GM19023 (cell line): Measurements from ENCODE around the gene CBX1.
"Not testable (repeated sequence)": the region's sequence is repeated elsewhere in the genome, so short reads cannot be mapped to it uniquely, and the experiment has no call there.

ENCODE experiments used
- ATAC-seq: cut with Tn5 transposase; IDR thresholded peaks from one replicate; pipeline ENCODE4 v1.9.1; 2021; ENCODE audit warnings: mild to moderate bottlenecking, moderate library complexity; ENCODE audit not compliant: unreplicated experiment

Gene CBX1

DNA sequence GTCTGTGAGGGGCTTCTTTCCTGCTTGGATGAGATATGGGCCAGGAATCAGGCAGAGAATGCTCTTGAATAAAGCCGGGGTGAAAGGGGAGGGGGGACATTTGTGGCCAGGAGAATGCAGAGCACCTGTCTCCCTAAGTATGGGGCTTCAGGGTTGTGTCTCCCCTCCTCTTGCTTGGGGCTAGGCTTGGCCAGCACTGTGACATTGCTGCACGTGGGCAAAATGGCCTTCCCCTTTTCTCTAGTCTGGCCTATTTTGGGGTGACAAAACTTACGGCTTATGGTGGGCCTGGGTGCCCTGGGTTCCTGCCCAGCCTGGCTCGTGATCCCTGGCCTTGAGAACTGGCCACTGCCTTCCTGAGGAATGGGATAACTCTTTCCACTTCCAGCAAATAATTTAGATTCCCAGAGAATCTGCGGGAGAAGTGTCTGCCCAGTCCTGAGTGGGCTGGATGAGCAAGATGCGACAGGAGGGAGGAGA is 47.5 kb downstream of the CBX1 start:
- no peak for ATAC-seq

DNA sequence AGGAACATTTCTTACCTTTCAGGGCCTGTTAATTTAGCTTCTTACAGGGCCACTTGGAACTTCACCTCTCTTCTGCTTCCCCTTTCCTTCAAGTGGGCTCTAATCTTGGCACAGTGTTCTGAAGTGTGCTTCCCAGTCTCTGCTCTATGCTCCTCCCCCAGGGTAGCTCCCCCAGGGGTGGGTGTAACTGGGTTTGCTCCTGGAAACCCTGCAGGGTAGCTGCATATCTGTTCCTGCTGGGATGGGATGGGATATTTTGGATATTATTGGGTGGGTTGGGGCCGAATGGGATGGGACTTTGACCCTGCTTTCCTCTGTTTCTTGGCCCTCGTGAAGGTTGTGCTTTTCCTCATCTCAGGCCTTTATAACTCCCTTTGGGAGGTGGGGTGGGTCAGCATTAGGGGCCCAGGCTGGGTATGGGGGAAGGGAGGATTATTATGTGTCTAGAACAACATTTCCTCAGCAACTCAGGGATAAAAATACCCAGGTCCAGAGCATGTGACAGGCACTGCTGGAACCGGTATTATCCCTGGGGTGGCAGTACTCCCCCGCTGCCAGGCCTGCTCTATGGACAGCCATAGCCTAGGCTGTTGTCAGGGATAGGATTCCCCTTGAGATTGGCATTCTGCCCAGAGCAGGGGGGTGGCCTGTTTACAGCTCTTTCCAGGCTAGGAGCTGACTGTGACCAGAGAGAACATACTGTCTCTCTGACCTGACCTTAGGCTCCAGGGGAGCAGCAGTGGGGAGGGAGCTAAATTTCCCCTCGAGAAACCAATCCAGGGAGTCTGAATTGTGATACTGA is 48.1 kb downstream of the CBX1 start:
- no peak for ATAC-seq

DNA sequence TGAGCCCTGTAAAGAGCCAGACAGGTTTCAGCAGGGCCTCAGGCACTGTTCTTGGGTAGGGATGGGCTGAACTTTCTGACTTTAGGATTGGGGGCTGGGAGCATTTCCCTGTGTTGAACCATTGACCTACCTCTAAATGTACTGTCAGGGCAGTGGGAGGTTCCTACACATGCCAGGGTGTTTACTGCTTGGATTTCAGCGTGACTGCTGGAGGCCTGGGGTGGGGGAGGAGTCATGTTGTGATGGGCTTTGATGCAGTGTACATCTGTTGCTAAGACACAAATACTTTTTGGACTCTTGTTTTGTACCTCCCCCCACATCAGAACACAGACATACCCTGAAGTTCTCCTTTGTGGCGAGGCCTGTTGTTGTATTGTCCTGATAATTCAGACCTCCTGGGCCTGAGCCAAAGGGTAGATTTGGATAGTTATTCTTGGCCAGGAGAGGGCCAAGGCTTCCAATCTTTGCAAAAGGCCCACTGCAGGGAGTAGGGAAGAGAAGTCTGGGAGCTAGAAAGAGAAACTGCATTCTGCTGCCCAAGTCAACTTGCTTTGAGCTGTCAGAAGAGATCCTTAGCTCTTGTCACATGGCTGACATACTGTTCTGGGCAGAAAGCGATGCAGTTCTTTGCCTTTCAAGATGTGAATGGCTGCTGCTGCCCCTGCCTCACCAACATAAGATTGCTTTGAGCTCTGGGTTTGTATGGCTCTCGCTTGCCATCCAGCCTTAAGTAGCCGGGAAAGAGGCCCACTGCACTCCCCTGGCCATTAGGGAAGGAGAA is 49.4 kb downstream of the CBX1 start:
- no peak for ATAC-seq

GRCh38 chr17:48051283-48051682 is 50.0 kb downstream of the CBX1 start:
- no peak for ATAC-seq

DNA sequence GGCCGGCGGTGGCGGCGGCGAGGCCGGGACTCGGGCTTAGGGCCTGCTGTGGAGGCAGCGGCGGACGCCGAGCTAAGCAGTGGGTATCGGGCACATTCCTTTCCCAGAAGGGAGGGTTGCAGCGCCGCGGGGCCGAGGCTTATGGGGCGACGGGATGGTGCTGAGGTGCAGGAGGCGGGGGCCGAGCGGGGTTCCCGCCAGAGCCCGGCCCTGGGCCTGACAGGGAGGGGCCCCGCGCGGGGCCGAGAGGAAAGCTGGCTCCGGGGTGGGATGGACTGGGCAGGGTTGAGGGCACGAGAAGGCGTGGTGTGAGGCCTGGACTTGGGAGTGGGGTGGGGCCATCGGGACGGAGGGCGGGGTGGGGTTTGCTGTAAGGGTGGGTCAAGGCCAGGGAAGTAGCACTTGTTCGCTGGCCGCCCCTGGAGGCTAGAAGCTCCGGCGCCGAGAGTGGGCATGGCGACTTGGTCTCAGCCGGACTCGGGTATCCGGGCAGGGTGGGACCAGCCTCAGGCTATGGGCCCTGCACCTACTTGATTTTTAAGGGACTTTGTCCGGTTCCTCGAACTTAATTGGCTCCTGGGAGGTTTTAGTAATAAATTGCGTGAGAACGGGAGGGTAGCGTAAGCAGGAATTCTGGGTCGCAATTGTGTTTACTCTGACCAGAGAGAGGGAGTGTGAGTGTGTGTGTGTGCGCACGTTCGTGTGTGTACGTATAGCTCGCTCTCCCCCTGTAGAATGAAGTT is 52.7 kb downstream of the CBX1 start:
- peak; percentile 34 for ATAC-seq

GRCh38 chr17:48047741-48048383 is 53.4 kb downstream of the CBX1 start, which contains the start of gene NFE2L1:
TSS of gene NFE2L1 (plus strand) at chr17:48048359. CDS start at chr17:48051119, 2,760 bp downstream.
- ATAC-seq, result peak; percentile 85

DNA sequence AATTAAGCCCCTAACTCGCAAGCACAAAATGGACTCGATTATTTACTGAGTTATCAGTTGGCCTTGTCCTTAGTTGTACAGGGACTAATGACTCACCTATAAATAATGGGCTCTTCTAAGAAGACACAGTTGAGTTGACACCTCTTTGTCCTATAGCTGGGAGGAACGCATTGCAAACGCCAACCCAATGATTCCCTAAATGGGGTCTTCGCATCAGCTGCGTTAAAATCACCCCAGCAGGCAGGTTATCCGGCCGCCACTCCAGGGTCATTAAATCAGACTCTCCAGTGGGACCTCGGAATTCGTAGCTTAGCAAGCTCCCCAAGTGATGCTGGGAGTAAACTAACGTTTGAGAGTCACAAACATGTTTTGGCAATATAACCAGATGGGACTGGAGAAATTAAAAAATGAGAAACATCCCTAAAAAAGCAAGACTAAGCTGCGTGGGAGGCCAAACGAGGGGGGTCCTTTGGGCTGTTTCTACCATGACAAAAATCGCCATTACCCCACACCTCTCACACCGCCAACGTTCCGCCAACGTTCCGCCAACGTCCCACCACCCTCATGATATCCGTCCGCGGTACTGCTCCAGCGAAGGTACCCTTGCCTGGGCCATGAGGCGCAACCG is 54.1 kb downstream of the CBX1 start:
- ATAC-seq, result no peak

- ATAC-seq, result no peak
These were observed 55.0 kb downstream of the CBX1 start for GRCh38 chr17:48046296-48046695.

DNA sequence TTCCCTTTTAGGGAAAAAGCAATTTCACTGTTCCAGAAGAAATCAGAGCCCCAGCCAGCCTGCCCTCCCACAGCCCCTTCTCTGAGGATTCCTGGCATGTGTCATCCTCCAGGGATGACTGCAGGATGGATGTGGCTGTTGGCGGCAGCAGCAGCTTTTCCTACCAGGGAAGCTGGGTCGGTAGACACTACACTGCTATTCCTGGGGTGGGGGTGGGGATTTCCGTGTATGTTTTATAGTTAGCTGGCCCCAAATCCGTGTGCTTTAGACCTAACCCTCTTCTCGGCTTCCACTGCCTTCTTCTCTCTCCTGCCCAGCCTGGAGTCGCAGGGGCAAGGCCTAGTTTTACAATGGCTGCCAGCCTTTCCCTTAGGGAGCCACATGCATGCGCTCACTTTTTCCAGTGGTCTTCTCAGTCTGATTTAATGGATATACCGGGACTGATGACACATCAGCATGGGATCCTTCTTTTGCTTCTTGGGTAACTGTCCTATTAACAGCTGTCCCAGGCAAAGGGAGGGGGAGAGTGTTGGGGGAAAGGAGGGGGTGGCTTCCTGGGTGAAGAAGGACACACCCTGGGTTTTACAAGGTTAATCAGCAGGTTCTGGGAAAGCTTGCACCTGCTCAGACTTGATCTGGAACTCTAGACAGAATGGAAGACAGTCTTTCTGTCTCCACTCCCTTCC is 55.8 kb downstream of the CBX1 start:
- ATAC-seq, result no peak

GRCh38 chr17:48044851-48045250 is 56.4 kb downstream of the CBX1 start:
- ATAC-seq, result no peak

DNA sequence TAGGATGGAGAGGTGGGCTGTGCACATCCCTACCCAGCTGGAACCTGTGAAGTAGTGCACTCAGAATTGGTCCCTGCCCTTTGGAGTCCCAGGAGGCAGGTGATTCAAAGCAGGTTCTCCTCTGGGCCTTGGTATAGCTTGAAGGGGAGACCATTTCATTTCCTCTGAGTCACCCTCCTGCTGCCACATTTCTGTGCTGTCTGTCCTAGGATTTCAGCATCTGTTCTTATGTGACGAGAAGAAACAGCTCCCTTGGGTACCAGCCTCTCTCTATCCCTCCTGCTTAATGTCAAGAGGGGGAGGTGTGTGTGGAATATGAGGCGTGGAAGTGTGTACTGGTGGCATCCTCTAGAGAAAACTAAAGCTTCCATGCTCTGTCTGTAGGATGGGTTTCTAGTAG is 58.1 kb downstream of the CBX1 start:
- ATAC-seq, result no peak

DNA sequence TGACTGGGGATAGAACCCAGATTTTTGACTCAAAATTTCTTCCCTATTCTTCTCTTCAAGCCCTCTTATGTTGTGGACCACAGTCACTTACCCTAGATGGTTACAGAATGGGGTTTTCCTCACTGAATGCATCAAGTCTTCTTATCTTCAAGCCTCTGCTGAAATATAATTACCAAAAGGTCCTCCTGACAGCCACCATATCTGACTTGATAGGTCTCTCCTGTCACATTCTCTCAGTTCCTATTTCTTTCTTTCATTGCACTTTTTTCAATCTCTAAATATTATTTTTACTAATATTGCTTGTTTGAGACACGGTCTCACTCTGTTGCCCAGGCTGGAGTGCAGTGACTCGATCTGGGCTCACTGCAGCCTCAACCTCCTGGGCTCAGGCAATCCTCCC is 62.6 kb downstream of the CBX1 start:
- no peak for ATAC-seq

GRCh38 chr17:48037838-48038323 is 63.4 kb downstream of the CBX1 start:
- ATAC-seq, result peak; percentile 17

- ATAC-seq, result peak; percentile 60
These were observed 64.0 kb downstream of the CBX1 start, which contains the start of gene COPZ2 for GRCh38 chr17:48037036-48037837. TSS of gene COPZ2 (minus strand) at chr17:48037797. CDS start at chr17:48037777, 20 bp downstream.

DNA sequence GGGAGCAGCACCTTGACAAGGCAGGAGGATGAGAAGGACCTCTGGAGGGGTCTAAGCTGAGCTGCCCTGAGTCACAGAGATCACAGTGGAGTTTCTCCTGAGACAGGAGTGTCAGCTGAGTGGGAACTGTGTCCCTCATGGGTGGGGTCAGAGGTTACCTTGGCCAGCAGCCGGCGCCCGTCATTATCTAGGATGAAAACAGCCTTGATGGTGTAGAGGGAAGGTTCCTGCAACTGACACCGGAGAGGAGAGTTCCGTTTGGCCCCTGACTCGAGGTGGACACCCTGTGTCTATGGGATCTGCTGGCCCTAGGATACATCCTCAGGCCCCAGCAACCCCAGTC is 64.6 kb downstream of the CBX1 start:
- no peak for ATAC-seq

DNA sequence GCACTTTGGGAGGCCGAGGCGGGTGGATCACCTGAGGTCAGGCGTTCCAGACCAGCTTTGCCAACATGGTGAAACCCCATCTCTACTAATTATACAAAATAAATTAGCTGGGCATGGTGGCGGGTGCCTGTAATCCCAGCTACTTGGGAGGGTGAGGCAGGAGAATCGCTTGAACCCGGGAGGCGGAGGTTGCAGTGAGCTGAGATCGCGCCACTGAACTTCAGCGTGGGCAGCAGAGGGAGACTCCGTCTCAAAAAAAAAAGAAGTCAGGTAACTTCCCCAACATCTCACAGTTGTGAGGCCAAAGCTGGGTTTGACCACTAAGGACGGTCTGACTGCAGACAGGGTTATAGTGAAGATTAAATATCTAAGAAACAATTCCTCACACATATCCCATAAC is 66.5 kb downstream of the CBX1 start:
- not testable (repeated sequence) for ATAC-seq

- no peak for ATAC-seq
These were observed 69.3 kb downstream of the CBX1 start for GRCh38 chr17:48031966-48032365.

GRCh38 chr17:48030531-48030930 is 70.7 kb downstream of the CBX1 start:
- ATAC-seq, result no peak

DNA sequence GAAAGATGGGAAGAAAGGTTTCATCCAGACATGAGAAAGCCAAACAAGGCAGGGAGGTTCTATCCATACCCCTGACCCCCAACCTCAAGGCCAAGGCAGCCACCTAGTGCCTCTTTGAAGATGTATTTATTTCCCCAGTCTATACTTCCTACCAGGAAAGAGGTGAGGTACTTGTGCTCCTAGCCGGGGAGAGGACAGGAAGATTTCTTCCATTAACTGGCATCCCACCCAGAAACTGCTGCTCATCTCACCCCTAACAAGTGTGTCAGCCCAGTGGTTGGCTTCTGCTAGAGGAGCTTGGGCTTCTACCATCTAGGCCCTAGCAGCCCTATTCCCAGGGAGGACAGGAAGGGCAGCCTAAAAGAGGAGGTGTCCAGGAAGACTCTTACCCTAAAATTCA is 72.5 kb downstream of the CBX1 start:
- no peak for ATAC-seq
